Ishikawa (cell line): ENCODE data around the gene GOLGA8J.
"Not testable (repeated sequence)": the region's sequence is repeated elsewhere in the genome, so short reads cannot be mapped to it uniquely, and the experiment has no call there.

ENCODE experiments used
- CEBPB ChIP-seq: IDR thresholded peaks from 2 replicates; pipeline ENCODE4 v1.6.1; 2012
- CREB1 ChIP-seq: IDR thresholded peaks from 2 replicates; pipeline ENCODE4 v1.6.1; 2012; ENCODE audit warnings: low read depth
- TAF1 ChIP-seq: IDR thresholded peaks from 2 replicates; pipeline ENCODE4 v1.6.1; 2012; ENCODE audit warnings: low read depth, mild to moderate bottlenecking
- TCF12 ChIP-seq: IDR thresholded peaks from 2 replicates; pipeline ENCODE4 v1.6.1; 2012; ENCODE audit warnings: low read depth

Gene GOLGA8J

GRCh38 chr15:30080816-30081215 lies 1.9 kb upstream of the GOLGA8J start:
- TF ChIP-seq CEBPB = peak; percentile 28; the same call in 1 of the 2 replicates

- not testable (repeated sequence) for TF ChIP-seq CREB1, TCF12, TAF1
These were observed 52.0 kb downstream of the GOLGA8J start, which contains the start of gene GOLGA8T for GRCh38 chr15:30134751-30135150. Gene GOLGA8T, plus strand, starts transcription at chr15:30135051. Its CDS starts 98 bp downstream, at chr15:30135149.
